ENCODE results near the gene FBXO38.
A peak's percentile ranks its signal among the peaks of the same experiment; 100 is the strongest.
"Not testable (repeated sequence)": the region's sequence is repeated elsewhere in the genome, so short reads cannot be mapped to it uniquely, and the experiment has no call there.

Gene FBXO38

DNA sequence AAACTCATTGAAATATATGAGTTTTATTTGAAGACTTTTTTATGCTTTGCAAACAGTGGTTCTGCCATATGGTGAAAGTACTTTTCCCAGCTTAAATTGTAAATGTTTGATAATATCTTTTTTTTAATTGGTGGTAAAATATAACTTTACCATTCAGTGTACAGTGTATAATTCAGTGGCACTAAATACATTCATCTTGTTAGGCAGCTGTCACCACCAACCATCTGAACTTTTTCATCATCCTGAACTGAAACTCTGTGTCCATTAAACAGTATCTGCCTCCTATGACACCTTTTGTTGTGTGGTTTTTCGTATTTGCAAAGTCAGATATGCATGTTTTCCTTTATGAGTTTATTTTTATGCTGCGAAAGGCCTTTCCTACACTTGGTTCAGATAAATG, 45.1 kb downstream of the FBXO38 start:
- DNase-seq, result no peak

DNA sequence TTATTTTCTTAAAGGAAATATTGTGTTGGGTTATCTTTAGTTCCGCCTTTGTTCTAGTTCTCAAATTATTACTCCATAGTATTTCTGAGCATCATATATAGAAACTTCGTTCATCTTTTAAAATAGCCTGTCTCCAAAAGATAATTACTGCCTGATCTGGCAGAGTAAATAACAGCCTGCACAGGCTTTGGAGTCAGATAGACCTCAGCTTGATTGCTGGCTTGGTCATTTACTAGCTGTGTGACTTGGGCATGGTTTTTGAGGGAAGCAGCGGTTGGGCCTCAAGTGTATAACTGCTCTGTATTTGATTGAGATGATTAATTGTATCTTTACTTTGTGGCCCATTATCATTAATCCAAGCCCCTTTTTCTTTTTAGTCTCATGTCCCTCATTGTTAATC, 50.1 kb downstream of the FBXO38 start:
- no peak for DNase-seq

DNA sequence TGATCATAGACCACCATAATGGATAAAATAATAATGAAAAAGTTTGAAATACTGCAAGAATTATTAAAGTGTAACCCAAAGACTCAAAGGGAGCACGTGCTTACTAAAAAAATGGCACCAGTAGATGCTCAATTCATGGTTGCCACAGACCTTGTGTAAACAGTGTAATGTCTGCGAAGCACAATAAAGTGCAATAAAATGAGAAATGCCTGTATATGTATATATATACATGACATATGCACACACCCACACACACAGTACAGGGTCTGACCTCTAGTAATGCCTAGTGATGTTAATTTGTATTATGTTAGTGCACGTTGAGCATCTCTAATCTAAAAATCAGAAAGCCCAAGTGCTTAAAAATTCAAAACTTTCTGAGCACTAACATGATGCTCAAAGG, 52.3 kb downstream of the FBXO38 start:
- no peak for DNase-seq

DNA sequence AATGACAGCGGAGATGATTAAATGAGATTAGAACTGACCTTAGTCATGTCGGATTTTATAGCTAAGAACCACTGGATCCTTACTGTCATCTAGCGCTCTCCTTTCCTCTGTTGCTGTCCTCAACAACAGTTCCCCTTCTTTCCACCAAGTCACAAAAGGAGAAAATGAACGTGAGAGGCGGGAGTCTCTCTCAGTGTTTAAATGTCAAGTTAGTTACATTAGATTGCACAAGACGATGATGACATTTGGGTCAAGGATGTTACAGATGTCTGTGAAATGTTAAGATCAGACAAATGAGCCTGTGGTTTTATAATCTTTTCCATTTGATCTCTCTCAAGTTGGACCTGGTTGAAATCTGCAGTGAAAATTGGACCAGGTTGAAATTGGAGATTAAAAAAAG, 53.5 kb downstream of the FBXO38 start:
- peak; percentile 69 for DNase-seq

DNA sequence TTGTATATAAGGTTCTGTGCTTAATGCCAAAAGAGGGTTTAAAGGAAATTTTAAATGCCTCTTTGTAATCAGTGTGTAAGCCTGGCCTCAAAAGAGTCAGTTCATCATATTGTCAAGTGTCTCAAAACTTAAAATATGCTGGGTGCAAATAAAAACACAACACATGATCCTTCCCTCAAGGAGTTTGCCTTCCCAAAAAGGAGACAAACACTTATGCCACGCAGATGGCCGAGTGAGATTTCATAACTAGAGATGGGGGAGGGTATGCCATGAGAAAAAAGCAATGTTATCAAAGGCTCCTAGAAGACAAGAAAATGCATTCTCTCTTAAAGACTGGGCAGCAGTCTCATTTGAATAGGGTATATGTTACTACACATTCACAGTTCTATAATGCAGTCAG, 55.2 kb downstream of the FBXO38 start:
- no peak for DNase-seq

DNA sequence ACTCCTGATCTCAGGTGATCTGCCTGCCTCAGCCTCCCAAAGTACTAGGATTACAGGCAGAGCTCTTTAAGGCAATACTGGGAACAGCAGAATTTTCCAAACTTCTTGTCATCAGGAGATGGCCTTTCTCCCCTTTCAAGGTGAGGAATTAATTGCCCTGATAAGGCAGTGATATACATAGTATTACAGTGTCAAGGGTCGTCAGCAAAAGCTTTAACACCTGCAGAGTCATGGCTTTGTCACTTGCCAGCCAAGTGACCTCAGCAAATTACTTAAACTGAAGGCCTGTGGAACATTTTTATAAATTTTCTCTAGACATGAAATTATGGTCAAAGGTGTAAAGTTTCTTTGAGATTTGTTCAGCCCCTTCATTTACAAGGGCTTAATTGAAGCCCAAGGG, 59.5 kb downstream of the FBXO38 start:
- no peak for DNase-seq

DNA sequence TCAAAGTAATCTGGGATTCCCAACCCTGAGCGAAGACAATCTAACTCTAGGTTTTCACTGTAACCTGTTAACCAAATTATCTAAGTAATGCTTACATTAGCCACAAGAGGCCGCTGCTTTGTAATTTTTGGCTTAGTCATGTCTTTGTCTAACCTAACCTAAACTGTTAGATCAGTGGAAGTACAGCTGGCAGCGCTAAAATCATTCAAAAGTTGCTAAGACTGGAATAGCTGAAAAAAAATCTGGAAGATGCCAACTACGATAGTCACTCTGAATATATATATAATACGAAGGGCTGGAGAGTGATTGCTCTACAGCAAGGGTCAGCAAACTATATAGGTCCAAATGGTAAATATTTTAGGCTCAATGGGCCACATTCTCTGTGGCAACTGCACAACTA, 60.2 kb downstream of the FBXO38 start:
- DNase-seq, result peak; percentile 66

DNA sequence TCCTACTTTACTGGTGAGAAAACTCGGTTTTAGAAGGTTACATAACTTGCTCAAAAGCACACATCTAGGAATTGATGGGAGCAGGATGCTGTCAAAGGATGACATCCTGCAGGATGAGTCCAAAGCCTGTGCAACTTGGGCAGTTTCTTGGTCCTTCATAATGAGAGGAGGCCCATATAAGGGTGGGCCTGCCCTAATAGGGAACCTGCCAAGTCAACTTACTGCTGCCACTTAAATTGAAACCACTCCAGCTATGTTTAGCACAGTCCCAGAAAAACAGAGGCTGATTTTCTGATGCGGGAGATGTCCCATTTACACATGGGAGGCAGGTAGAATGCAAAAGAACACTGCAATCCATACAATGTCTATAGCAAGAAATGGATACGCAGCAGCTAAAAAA, 61.8 kb downstream of the FBXO38 start:
- DNase-seq, result no peak

DNA sequence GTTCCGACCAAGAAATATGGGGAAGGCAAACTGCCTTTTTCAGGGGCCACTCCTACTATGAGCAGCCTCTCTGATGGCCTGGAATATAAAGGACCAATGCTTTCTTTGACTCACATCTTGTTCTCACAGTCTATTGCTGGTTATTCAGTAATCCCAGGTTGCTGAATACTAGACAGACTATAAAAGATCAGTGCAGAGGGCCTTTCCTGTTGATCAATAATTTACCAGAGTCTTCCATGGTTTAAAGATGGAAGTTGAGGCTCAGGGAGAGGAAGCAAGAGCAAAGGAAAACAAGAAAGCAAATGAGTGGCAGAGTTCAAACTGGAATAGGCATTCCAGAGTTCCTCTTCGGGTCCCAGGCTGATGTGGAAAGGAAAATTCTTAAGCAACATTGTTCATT, 62.9 kb downstream of the FBXO38 start:
- no peak for DNase-seq

DNA sequence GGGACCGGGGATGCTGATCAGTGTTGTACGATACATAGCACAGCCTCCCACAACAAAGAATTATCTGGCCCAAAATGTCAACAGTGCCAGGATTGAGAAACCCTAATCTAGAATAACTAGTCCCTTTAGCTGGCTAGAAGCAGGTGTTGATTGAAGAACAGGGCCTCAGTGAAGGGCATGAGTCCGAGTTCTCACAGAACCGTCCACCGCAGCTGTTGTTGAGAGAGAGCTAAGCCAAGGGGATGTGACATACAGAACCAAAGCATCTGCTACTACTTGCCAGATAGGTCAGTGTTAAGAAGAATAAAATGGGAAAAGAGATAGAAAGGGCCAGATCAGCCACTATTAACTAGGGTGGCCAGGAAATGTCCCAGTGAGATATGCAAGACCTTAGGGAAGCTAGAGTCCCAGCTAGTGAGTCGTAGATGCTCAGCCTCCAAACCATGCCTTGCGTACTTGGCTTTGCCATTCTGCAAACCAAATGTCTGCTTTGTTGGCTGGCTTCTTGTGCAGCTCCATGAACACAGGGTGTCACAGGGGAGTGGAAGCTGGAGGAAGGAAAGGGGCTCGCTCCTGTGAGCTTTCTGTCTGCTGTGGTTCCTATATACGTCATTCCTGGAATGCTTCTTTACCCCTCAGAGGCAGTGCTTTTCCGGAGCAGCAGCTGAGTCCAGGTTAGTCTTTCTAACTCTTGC, 68.9 kb downstream of the FBXO38 start:
- no peak for DNase-seq

DNA sequence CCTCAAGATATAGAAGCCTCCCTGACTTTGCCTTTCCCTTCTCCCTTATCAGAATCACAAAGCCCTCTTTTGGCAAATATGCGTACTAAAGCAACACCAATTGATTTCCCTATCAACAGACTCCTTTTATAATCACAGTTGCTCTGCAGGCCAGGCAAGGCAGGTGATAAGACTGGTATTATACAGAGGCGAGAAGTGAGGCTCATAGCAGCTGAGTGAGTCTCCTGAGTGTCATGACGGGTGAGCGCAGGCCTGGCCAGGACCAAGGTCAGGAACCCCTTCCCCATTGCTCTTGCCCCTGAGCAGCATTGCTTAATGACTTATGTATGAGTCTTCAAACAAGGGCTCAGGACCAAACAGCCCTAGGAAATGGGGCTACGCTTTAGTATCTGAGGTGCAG, 70.8 kb downstream of the FBXO38 start:
- no peak for DNase-seq

DNA sequence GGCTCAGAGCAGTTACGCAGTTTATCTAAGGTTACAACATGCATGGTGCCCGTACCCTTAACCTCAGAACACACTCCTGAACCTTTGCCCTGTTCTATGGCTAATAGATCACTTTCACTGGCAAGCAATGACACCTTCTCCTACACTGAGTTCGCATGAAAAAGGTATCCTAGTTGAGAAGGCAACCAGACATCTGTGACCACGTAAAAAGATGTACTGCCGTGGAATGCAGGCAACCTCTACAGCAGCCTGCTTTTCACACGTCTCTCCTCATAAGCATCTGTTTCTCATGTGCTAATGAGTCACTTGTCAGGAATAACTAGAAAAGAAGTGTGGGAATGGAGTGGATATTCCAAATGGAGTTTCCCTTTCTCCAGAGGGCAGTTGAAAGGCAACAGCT, 71.4 kb downstream of the FBXO38 start:
- DNase-seq, result no peak

DNA sequence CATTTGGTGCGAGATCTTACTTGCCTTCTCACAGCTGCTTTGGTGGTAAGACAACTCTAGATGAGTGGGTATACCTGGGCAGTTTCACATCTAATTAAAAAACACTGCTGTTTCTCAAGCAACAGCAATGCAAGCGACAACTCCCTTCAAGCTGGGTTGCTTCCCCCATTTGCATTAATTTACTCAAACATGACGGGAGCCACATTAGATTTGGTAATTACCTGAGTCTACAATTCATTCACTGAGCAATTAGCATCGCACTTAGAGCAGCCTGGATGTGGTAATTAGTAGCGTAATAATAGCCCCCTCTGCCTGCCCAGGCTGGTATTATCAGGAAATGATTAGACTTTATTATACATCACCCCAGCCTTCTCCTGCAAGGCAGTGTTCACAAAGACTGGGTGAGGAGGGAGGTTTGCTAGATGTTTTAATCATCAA, 73.4 kb downstream of the FBXO38 start:
- peak; percentile 17 for DNase-seq

DNA sequence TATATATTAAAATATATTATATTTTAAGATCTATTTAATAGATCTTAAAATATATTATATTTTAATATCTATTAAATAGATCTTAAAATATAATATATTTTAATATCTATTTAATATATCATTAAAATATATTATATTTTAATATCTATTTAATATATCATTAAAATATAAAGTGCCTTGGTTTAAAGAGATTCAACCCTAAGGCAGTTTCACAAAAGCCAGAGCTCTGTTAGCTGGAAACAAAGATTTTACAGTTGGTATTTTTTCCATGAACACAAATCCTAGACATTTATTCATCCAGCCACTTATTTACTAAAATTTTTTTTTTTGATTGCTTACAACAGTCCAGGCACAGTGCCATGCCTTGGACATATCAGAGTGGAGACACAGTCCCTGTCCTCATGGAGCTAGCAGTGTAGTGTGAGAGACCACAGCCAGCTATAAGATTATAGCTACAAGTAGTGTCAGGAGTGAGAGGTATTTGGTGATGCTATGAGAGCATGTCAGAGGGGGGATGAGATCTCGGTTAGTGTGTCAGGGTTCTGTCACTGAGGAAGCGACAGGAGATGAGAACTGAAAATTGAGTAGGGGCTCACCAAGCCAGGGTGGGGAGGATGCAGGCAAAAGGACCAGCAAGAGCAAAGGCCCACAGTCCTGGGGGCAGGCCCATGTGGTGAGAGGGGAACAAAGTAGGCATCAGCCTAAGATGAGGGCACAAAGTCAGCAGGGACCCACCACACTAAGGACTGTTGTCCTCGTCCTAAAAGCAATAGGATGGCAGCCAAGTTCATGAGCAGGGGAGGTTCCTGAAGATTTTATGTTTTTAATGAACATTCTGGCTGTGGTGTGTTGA, 74.5 kb downstream of the FBXO38 start:
- DNase-seq, result no peak

DNA sequence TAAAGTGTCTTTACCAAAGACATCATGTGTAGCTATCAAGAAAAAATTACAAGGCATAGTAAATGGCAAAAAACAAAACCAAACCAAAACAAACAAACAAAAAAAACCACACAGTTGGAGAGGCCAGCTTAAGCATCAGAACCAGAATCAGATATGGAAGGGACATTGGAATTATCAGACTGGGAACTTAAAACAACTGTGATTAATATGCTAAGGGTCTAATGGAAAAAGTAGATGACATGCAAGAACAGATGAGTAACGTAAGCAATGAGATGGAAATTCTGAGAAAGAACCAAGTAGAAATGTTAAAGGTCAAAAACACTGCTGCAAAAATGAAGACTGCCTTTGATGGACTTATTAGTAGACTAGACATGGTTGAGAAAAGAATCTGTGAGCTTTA, 75.9 kb downstream of the FBXO38 start:
- DNase-seq, result no peak

DNA sequence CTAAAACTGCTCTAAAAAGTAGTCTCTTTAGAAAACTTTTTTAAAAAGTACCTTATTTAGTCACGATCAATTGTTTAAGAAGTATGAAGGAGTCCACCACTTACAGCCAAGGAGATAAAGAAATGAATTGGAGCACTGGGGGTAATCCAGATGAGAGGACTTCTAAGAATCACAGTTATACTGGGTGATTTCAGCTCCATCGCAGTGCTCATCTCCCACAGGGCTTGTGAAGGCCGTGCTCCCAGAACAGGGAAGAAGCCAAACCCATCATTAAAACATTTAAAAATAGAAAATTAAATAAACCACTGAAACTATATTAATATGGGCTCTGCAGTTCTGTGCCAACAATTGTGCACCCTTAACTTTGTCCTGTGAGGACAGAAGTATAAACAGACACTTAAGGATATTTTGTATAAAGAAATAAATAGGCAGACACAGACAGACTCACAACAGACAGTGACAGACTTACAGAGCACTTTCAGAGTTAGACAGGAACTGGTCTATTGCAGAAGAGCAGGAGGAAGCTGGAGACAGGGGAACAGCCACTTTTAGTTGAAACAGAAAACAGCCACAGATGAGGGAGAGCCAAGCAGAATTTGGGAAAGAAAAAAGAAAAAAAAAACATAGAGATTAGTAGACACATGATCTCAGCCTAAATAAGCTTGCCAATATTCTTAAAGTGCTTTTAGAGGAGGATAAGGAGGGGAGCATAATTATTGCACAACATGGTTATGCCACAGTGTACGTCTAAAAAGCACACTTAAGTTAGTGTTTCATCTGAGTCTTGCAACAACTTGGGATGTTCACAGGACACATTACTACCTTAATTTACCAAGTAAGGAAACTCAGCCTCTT, 81.8 kb downstream of the FBXO38 start:
- peak; percentile 65 for DNase-seq

DNA sequence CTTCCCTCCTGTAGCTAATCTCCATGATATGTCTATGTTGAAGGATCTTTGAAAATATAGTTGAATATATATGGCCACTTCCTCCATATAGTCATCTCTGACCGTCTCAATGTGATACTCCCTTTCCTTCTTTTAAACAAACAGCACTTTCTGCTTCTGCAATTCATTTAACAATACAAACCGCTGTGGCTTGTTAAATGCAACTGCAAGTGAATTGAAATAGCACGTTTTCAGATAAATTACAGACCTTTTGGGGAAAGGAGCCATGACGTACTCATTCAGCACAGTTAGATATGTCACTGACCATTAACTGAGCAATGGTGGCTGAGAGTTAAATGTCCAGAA, 82.5 kb downstream of the FBXO38 start:
- peak; percentile 35 for DNase-seq

DNA sequence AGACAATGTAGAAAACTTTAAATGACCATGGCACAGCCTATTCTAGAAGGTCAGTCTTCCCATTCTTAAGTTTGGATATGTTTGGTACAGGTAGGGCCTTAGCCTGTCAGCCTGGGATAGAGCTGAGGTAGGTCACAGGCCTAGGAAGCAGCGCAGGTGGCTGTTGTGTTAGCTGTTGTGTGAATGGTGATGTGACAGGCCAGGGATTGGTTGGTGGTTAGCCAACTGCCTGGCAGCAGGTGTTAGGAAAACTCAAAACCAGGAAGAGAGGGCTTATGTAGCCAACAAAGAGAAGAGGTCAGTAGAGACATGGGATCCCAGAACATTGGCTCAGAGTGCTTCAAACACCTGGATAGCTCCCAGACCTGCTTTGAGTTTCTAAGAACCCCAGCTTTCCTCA, 84.2 kb downstream of the FBXO38 start:
- DNase-seq, result no peak

DNA sequence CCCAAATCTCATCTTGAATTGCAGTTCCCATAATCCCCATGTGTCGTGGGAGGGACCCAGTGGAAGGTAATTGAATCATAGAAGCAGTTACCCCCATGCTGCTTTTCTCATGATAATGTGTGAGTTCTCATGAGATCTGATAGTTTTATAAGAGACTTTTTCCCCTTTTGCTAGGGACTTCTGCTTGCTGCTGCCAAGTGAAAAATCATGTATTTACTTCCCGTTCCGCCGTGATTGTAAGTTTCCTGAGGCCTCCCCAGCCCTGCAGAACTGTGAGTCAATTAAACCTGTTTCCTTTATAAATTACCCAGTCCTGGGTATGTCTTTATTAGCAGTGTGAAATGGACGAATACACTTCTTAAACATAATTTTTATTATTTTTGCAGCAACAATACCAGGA, 85.0 kb downstream of the FBXO38 start:
- DNase-seq, result not testable (repeated sequence)

DNA sequence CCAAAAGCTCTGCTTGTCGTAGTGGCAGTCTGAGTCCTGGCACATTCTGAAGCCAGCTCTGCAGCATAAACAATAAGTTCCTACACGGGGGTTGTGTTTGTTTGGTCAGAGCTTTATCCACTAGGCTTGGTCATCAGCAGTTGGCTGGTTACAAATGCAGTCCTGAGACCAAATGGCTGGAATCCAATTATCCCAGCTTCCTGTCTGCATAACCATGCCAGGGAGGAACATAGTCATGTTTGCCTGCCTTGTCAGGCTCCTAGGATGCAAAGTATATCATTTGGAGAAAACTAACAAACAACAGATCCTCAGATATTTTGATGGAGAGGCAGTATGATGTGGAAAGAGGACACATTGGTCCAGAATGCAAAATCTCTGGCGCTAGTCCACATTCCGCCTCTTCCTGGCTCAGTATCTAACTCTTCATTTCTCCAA, 85.8 kb downstream of the FBXO38 start:
- no peak for DNase-seq

DNA sequence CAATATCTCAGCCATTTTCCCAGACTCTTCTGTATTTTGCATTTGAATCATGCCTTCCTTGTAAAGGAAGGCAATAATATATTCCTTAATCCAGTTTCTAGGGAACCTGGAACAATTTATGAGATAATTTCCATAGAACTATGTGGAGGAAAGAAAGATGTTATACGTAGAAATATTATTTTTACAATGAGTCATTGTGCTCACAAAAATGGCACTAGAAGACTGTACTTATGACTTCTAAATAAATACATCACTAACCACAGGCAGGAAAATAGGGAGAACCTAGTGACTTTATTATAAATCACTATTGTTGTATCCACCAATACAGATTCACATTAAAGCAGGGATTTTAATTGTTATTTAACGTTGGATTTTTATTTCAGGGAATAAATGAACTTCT, 87.6 kb downstream of the FBXO38 start:
- no peak for DNase-seq

DNA sequence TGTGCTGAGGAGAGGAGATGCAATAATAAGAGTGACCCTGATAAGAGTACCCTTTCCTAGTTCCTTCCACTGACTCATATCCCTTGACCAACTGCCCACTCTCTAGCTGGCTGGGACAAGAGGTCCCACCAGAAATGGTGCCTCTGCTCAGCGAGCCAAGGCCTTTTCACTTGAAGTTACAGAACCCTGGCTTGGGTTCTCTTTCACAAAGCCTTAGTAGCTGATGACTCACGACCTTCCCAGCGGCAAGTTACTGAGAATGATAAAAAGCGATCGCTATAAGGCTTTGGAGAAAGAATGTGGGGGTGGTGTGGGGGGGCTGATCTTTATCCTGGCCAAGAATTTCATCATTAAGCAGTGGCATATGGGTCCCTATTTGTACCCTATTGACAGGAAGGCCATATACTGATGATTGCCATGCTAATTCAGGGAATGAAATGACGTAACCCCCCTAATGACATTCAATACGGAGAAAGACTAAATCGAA, 90.3 kb downstream of the FBXO38 start:
- no peak for DNase-seq

DNA sequence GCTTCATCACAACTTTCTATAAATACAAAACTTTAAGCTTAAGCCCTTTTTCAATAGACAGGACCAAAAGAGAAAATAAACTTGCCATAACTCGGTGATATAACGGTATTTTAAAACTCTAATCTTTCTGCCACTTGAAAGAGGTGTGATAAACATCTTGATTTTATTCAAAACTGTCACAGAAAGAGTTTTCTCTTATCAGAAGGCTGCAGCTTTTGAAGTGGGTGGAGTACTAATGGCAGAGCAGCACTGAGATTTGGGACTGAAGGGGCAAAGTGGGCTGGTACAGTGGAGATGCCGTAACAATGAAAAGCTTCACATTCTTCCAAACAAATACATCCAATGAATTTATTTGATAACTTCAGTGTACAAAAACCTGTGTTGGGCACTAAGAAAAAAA, 92.5 kb downstream of the FBXO38 start:
- no peak for DNase-seq

DNA sequence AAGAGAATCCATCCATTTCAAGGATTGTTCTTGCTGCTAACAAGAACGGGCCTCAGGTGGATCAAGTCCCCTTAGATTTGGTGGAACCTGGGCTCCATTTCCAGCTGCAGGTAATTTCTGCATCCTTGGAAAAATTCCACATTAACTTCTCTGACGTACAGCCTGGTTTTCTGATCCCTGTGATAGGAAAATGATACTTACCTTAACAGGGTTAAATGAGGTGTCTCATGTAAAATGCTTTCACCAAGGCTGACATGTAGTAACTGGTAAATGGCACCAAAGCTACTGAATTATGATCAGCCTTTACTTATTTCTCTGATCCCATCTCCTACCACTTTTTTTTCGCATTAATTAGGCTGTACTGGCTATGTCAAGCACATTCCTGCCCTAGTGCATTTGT, 93.7 kb downstream of the FBXO38 start:
- no peak for DNase-seq
